Osteocyte (in vitro differentiated cells): ENCODE results near the gene CWC27. TPM values are rescaled to one million over a fixed set of nuclear protein-coding genes. Genes with fewer than 3 reads are reported as not detected.

Experiments
- DNase-seq: peaks from one replicate; pipeline ENCODE4 v3.0.0; 2021; ENCODE audit warnings: mixed read lengths; ENCODE audit not compliant: unreplicated experiment; ENCODE audit errors: extremely low spot score
- H3K27ac Mint-ChIP-seq: one replicate; pipeline ENCODE4 v1.8.0; 2021; ENCODE audit warnings: mild to moderate bottlenecking, mixed read lengths; ENCODE audit not compliant: unreplicated experiment
- H3K27me3 Mint-ChIP-seq: one replicate; pipeline ENCODE4 v1.8.0; 2021; ENCODE audit warnings: mixed read lengths; ENCODE audit not compliant: unreplicated experiment
- H3K36me3 Mint-ChIP-seq: one replicate; pipeline ENCODE4 v1.8.0; 2021; ENCODE audit warnings: mixed read lengths; ENCODE audit not compliant: unreplicated experiment
- H3K4me1 Mint-ChIP-seq: one replicate; pipeline ENCODE4 v1.8.0; 2021; ENCODE audit warnings: mixed read lengths; ENCODE audit not compliant: unreplicated experiment
- H3K4me3 Mint-ChIP-seq: one replicate; pipeline ENCODE4 v1.8.0; 2021; ENCODE audit warnings: mild to moderate bottlenecking, moderate library complexity, mixed read lengths; ENCODE audit not compliant: unreplicated experiment
- H3K9me3 Mint-ChIP-seq: one replicate; pipeline ENCODE4 v1.8.0; 2021; ENCODE audit warnings: mixed read lengths; ENCODE audit not compliant: unreplicated experiment
- total RNA-seq: library from RNA; stranded (reverse); gene quantifications from 2 replicates; pipeline ENCODE4 v1.2.1, GENCODE V29; 2021
- TF ChIP-seq, protein P1 (sequence below): fragments of 200-600 bp; sonication (generic); IDR thresholded peaks from 2 replicates; pipeline ENCODE4 v1.5.0; 2021; ENCODE audit warnings: antibody characterized with exemption, mild to moderate bottlenecking, moderate library complexity

Gene CWC27
- total RNA-seq, 1 donor from 2014 or later, result 24.7 TPM

DNA sequence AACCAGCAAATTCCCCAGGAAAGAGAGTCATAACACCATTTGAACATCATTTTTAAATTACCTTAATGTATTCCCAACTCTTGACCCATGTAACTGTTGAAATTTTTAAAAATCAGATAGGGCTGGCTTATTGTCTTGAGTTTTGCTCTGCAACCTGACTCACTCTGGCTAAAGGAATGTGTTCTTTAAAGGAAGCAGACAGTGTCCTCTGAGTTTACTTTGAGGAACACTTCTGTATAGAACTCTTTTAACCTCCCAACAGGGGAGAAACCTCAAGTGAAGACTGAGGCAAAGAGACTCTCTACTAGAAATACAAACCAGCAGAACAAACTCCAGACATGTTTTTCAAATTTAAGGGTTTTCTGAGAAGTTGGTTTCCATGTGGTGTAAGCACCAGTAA, 248.9 kb downstream of the CWC27 start:
- H3K4me1 Mint-ChIP-seq, result peaks cover 7% of the 10 kb centered on the region
- DNase-seq, result no peak
- no peak overlapping the region for H3K4me3 Mint-ChIP-seq
- TF ChIP-seq, protein P1, sequence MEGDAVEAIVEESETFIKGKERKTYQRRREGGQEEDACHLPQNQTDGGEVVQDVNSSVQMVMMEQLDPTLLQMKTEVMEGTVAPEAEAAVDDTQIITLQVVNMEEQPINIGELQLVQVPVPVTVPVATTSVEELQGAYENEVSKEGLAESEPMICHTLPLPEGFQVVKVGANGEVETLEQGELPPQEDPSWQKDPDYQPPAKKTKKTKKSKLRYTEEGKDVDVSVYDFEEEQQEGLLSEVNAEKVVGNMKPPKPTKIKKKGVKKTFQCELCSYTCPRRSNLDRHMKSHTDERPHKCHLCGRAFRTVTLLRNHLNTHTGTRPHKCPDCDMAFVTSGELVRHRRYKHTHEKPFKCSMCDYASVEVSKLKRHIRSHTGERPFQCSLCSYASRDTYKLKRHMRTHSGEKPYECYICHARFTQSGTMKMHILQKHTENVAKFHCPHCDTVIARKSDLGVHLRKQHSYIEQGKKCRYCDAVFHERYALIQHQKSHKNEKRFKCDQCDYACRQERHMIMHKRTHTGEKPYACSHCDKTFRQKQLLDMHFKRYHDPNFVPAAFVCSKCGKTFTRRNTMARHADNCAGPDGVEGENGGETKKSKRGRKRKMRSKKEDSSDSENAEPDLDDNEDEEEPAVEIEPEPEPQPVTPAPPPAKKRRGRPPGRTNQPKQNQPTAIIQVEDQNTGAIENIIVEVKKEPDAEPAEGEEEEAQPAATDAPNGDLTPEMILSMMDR, result no peak
- H3K27ac Mint-ChIP-seq, result no peak overlapping the region
- H3K9me3 Mint-ChIP-seq, result no peaks in the 10 kb centered on the region
- H3K27me3 Mint-ChIP-seq, result no peaks in the 10 kb centered on the region
- peaks cover 3% of the 10 kb centered on the region for H3K36me3 Mint-ChIP-seq

DNA sequence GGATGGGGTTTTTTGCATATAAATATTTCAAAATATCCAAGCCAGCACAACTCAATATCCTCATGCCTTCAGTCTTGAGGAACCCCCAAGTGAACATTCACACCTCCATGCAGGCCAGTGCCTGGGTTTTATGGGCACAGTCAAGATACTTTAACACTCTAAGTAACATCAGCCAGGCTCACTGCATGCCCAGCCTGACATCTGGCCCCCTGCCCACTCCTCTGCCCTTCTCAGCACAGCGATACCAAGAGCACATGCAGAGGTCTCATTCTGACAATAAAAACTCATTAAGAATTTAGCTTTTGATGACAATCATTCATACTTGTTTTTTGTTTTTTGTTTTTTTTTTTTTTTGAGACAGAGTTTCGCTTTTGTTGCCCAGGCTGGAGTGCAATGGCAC, 250.0 kb downstream of the CWC27 start:
- no peak overlapping the region for H3K27ac Mint-ChIP-seq
- peaks cover 3% of the 10 kb centered on the region for H3K36me3 Mint-ChIP-seq
- DNase-seq, result no peak
- TF ChIP-seq, protein P1, result no peak
- H3K4me1 Mint-ChIP-seq, result peaks cover 7% of the 10 kb centered on the region
- H3K27me3 Mint-ChIP-seq, result no peaks in the 10 kb centered on the region
- H3K4me3 Mint-ChIP-seq, result no peak overlapping the region
- no peaks in the 10 kb centered on the region for H3K9me3 Mint-ChIP-seq

DNA sequence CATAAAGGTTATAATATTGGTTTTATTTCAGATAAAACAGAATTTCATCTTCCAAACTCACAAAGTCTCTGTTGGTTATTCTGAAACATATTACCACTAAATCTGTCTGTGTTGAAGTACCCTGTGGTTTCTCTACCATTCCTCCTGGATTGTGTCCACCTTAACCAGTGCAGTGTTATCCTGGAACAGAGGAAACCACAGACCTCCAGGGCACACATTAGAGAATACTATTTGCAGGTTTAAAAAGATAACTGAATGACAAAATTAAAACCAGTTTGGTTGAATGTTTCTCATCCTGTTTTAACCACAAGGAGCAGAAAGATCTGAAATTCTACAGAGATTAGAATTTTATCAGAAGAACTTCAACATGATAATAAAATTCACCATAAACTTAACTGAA, 251.8 kb downstream of the CWC27 start:
- Mint-ChIP-seq H3K27me3 (no peaks in the 10 kb centered on the region), H3K4me1 (peaks cover 7% of the 10 kb centered on the region), H3K27ac (no peak overlapping the region), H3K4me3 (no peak overlapping the region), H3K9me3 (no peaks in the 10 kb centered on the region), H3K36me3 (peaks cover 3% of the 10 kb centered on the region)
- TF ChIP-seq, protein P1, result no peak
- no peak for DNase-seq

DNA sequence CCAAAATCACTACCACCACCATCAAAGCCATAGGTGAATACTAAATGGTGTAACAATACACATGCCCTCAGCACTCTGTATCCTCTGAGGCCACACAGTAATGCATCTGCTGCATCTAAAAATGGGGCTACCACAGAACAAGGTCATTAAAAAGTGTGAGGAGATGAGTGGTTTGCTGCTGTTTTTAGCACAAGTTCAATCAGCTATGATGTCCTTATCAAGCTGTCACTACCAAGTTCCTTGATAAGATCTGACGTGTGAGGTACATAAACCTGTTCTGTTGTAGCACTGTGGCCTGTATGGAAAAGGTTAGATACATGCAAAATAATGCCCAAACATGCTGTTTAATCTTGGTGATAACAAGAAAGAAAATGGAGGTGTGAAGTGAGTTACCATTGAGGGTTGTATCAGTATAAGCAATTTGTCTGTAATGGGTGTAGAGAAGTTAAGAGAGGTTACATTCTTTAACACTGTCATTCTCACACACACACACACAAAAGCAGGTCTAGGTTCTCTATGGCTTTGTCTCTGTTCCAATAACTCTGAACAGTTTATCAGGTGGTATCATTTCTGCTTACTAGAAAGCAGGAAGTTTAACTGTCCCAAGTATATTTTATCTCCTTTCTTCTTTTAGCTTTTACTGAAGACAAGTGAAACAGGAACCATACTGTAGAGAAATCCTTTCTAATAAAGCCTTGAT, 252.9 kb downstream of the CWC27 start:
- no peak overlapping the region for H3K27ac Mint-ChIP-seq
- no peak for DNase-seq

DNA sequence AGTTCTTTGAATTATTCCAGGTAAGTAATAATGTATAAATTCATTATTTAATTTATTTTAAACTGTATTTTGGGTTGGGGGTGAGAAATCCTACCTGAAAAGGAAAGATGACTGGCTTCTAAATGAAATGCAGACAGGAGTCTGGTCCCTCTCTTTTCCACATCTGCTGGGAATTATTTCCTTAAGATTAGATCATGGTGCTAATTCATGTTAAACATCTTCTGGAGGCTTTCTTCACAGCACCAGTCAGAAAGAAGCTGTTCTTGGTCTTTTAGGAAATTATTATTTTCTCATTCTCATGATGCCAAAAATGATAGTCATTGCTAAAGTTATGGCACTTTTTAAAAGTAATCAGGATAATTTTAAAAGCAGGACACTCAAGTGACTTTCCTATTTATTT, 254.2 kb downstream of the CWC27 start:
- TF ChIP-seq, protein P1, result no peak
- H3K4me1 Mint-ChIP-seq, result peaks cover 3% of the 10 kb centered on the region

More for the DNA sequence above, 252.9 kb downstream of the CWC27 start:
- Mint-ChIP-seq H3K4me1 (peaks cover 7% of the 10 kb centered on the region), H3K4me3 (no peak overlapping the region), H3K27me3 (no peaks in the 10 kb centered on the region), H3K36me3 (peaks cover 3% of the 10 kb centered on the region), H3K9me3 (no peaks in the 10 kb centered on the region)
- TF ChIP-seq, protein P1, result no peak

More for the DNA sequence above, 254.2 kb downstream of the CWC27 start:
- no peak overlapping the region for H3K4me3 Mint-ChIP-seq
- no peaks in the 10 kb centered on the region for H3K27me3 Mint-ChIP-seq
- H3K9me3 Mint-ChIP-seq, result no peaks in the 10 kb centered on the region
- H3K36me3 Mint-ChIP-seq, result peaks cover 3% of the 10 kb centered on the region
- H3K27ac Mint-ChIP-seq, result no peak overlapping the region
- DNase-seq, result no peak
